ENCODE measurements around the gene LSS.

DNA sequence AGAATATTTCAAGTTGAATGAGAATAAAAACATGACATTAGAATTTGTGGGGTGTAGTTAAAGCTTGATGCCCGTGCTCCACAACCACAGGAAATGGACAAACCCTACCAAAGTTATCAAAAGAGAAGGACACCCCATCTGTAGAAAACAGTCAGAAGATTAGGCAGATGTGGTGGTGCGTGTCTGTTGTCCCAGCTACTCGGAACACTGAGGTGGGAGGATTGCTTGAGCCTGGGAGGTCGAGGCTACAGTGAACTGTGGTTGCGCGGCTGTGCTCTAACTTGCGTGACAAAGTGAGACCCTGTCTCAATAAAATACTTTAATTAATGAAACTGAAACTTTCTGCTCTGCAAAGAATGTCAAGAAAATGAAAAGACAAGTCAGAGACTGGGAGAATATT lies 42.9 kb downstream of the LSS start:
- TF ChIP-seq, protein P1, sequence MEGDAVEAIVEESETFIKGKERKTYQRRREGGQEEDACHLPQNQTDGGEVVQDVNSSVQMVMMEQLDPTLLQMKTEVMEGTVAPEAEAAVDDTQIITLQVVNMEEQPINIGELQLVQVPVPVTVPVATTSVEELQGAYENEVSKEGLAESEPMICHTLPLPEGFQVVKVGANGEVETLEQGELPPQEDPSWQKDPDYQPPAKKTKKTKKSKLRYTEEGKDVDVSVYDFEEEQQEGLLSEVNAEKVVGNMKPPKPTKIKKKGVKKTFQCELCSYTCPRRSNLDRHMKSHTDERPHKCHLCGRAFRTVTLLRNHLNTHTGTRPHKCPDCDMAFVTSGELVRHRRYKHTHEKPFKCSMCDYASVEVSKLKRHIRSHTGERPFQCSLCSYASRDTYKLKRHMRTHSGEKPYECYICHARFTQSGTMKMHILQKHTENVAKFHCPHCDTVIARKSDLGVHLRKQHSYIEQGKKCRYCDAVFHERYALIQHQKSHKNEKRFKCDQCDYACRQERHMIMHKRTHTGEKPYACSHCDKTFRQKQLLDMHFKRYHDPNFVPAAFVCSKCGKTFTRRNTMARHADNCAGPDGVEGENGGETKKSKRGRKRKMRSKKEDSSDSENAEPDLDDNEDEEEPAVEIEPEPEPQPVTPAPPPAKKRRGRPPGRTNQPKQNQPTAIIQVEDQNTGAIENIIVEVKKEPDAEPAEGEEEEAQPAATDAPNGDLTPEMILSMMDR (IDR thresholded peaks at IDR 0.05): no peak
- no peak for TF ChIP-seq POLR2A (IDR thresholded peaks at IDR 0.05)
- TF ChIP-seq POLR2AphosphoS5 (IDR thresholded peaks at IDR 0.05; ENCODE audit: insufficient read depth in 1 of 2, low read depth in 1 of 2): no peak

Measured in vagina (tissue), 2 donors.